ENCODE results near the gene CMSS1.
"Not testable (repeated sequence)": the region's sequence is repeated elsewhere in the genome, so short reads cannot be mapped to it uniquely, and the experiment has no call there.

DNA sequence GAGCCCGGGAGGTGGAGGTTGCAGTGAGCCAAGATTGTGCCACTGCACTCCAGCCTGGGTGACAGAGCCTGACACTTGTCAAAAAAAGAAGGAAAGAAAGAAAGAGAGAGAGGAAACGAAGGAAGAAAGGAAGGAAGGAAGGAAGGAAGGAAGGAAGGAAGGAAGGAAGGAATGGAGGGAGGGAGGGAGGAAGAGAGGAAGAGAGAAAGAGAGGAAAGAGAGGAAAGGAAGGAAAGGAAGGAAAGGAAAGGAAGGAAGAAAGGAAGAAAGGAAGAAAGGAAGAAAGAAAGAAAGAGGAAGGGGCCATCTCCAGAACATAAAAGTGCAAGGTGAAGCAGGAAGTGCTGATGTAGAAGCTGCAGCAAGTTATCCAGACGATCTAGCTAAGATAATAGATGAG is 411.5 kb downstream of the CMSS1 start:
- not testable (repeated sequence) for TF ChIP-seq POLR2A (IDR thresholded peaks at IDR 0.05; ENCODE audit: low read depth); EP300 (IDR thresholded peaks at IDR 0.05)
- TF ChIP-seq, protein P1, sequence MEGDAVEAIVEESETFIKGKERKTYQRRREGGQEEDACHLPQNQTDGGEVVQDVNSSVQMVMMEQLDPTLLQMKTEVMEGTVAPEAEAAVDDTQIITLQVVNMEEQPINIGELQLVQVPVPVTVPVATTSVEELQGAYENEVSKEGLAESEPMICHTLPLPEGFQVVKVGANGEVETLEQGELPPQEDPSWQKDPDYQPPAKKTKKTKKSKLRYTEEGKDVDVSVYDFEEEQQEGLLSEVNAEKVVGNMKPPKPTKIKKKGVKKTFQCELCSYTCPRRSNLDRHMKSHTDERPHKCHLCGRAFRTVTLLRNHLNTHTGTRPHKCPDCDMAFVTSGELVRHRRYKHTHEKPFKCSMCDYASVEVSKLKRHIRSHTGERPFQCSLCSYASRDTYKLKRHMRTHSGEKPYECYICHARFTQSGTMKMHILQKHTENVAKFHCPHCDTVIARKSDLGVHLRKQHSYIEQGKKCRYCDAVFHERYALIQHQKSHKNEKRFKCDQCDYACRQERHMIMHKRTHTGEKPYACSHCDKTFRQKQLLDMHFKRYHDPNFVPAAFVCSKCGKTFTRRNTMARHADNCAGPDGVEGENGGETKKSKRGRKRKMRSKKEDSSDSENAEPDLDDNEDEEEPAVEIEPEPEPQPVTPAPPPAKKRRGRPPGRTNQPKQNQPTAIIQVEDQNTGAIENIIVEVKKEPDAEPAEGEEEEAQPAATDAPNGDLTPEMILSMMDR (IDR thresholded peaks at IDR 0.05) = not testable (repeated sequence)

All from esophagus muscularis mucosa (tissue), 4 donors.